ENCODE measurements around the gene PDZD11. TPM values are rescaled to one million over a fixed set of nuclear protein-coding genes. Genes with fewer than 3 reads are reported as not detected.
"Not testable (repeated sequence)": the region's sequence is repeated elsewhere in the genome, so short reads cannot be mapped to it uniquely, and the experiment has no call there.

Gene PDZD11
- total RNA-seq, 4 donors from 2014 or later, result 20.7 to 31.7 (median 28.3) TPM

DNA sequence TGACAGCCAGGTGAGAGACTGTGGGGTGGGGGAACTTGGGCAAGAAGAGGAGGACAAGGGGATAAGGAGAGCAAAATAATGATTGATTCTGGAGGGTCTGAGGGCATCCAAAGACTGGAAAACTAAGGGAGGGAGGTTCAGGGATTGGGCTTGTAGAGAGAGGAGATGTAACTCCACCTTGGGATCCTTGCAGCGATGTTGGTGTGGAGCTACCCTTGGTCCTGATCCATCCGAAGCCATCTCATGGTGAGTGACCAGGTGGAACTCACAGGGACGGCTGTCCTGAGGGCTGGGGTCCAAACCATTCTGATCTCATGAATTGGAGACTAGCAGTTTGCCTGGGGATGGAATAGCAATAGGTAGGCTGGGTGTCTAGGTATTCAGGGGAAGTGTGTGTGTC lies 9.2 kb downstream of the PDZD11 start:
- DNase-seq (ENCODE audit: low spot score), result no peak
- ATAC-seq (ENCODE audit: low FRiP score), result no peak
- no peak for TF ChIP-seq CTCF (IDR thresholded peaks at IDR 0.05)

GRCh38 chrX:70279081-70279480 lies 10.6 kb downstream of the PDZD11 start:
- no peak for TF ChIP-seq CTCF (IDR thresholded peaks at IDR 0.05)
- DNase-seq (ENCODE audit: low spot score), result no peak
- ATAC-seq (ENCODE audit: low FRiP score), result no peak

- not testable (repeated sequence) for ATAC-seq (ENCODE audit: low FRiP score); DNase-seq (ENCODE audit: low spot score)
Observed at GRCh38 chrX:70274029-70274428, 15.7 kb downstream of the PDZD11 start.

DNA sequence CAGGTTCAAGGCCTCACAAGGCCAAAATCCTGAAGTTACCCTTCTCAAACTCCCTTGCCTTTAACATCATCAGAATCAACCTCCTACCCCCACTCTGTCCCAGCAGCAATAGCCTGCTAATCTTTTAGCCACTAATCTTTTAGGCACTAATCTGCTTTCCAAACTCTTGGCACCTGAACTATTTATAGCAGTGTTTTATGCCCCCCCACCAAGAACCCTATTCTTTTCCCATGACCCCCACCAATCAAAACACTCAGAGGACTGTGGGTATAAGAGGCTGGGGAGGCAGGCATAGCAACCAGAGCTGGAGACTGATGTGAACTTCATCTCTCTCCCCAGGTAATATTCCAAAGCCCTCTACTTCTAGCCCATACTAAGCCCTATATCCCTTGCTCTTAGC lies 21.7 kb downstream of the PDZD11 start, which contains the start of gene ARR3:
Gene ARR3, plus strand, starts transcription at position 301 of the 400 bp plus-strand sequence. CDS start 1,052 bp downstream, outside the sequence.
- TF ChIP-seq CTCF (IDR thresholded peaks at IDR 0.05), result no peak
- no peak for ATAC-seq (ENCODE audit: low FRiP score)

GRCh38 chrX:70264784-70265183 lies 24.9 kb downstream of the PDZD11 start:
- no peak for DNase-seq (ENCODE audit: low spot score)
- ATAC-seq (ENCODE audit: low FRiP score), result no peak

More for the DNA sequence above, 21.7 kb downstream of the PDZD11 start, which contains the start of gene ARR3:
- no peak for DNase-seq (ENCODE audit: low spot score)

DNA sequence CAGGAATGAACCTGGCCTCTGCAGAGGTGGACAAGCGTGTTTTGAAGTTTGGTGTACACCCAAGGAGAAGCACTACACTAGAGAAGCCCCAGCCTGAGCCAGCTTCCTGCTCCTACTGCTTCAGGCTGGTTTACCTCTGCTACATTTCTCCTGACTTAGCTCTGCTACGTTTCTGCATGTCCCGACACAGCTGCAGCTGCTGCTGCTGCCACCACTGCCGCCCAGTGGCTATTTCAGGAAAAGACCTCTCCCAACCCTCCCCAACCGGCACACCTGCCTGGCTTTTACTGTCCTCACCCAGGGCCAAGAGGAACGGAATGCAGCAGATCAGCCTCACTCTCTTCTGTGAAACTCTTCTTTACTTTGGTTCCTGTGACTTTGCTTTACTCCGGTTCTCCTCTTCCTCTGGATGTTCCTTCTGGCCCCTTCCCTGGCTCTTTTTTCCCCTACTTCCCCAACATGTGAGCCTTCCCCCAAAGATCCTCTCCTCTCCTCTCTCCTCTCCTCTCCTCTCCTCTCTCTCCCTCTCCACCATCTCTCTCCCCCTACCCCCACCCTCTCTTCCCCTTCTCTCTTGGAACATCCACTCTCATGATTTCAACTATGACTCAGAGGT lies 26.7 kb downstream of the PDZD11 start:
- TF ChIP-seq CTCF (IDR thresholded peaks at IDR 0.05), result no peak
- DNase-seq (ENCODE audit: low spot score) (no peak), ATAC-seq (ENCODE audit: low FRiP score) (no peak)

More at GRCh38 chrX:70264784-70265183, 24.9 kb downstream of the PDZD11 start:
- no peak for TF ChIP-seq CTCF (IDR thresholded peaks at IDR 0.05)

DNA sequence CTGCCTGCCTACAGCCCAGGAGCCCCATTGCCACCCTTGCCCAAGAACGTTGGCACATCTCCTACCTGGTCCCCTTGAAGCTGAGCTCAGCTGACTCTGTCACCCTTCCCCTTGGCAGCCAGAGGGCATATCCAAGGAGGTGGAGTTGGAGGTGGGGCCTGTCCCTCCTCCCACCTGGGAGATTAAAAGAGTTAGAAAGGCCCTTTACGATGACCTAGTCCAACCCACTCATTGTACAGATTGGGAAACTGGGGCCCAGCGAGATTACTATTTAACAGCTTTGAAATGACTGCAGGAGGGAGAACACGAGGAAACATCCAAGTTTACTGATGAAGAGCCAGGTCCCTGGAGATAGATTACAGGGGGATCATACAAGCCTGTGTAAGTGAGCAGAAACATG lies 29.6 kb downstream of the PDZD11 start, which contains the start of gene P2RY4:
Gene P2RY4, minus strand, starts transcription at position 101 of the 400 bp plus-strand sequence. CDS start 580 bp downstream, outside the sequence.
- TF ChIP-seq CTCF (IDR thresholded peaks at IDR 0.05), result no peak
- ATAC-seq (ENCODE audit: low FRiP score), result no peak

More for the DNA sequence above, 29.6 kb downstream of the PDZD11 start, which contains the start of gene P2RY4:
- no peak for DNase-seq (ENCODE audit: low spot score)

All from omental fat pad (tissue), 4 donors.